Adrenal gland (tissue), 5 donors: ENCODE data around the gene LMF2.

Source experiments
- POLR2A ChIP-seq, 2 donors: fragments of 450-650 bp; IDR thresholded peaks; one replicate each; pipeline ENCODE4 v1.6.1; 2017; ENCODE audit warnings: antibody characterized with exemption in 2 of 2, mild to moderate bottlenecking in 2 of 2, moderate library complexity in 1 of 2
- TF ChIP-seq, protein P1 (sequence below), 6 experiments: fragments of 450-650 bp in 4 of 6; fragments of 200-600 bp in 2 of 6; sonication (generic) in 1 of 6; IDR thresholded peaks; 1 replicate in 5 of 6; 2 replicates in 1 of 6; pipeline versions ENCODE4 v1.5.1 to v1.8.0; 2016 to 2021; ENCODE audit warnings: antibody characterized with exemption in 6 of 6, mild to moderate bottlenecking in 2 of 6, moderate library complexity in 1 of 6
- donor health status: DM: no; HTN: no; CAD: no.

GRCh38 chr22:50550395-50550794, 42.9 kb upstream of the LMF2 start:
- TF ChIP-seq, protein P1, sequence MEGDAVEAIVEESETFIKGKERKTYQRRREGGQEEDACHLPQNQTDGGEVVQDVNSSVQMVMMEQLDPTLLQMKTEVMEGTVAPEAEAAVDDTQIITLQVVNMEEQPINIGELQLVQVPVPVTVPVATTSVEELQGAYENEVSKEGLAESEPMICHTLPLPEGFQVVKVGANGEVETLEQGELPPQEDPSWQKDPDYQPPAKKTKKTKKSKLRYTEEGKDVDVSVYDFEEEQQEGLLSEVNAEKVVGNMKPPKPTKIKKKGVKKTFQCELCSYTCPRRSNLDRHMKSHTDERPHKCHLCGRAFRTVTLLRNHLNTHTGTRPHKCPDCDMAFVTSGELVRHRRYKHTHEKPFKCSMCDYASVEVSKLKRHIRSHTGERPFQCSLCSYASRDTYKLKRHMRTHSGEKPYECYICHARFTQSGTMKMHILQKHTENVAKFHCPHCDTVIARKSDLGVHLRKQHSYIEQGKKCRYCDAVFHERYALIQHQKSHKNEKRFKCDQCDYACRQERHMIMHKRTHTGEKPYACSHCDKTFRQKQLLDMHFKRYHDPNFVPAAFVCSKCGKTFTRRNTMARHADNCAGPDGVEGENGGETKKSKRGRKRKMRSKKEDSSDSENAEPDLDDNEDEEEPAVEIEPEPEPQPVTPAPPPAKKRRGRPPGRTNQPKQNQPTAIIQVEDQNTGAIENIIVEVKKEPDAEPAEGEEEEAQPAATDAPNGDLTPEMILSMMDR (IDR thresholded peaks at IDR 0.05): no peak
- TF ChIP-seq POLR2A (IDR thresholded peaks at IDR 0.05): no peak
